ENCODE data around the gene NCOA3. TPM values are rescaled to one million over a fixed set of nuclear protein-coding genes. Genes with fewer than 3 reads are reported as not detected.

The NCOA3 gene
- total RNA-seq (10 to 100 TPM; 13.0 to 56.9 (median 23.3) TPM), polyA plus RNA-seq (10 to 100 TPM; 11.9 to 36.2 (median 14.2) TPM)
- long read RNA-seq, donor 1, partial matches to known transcripts = 1 of 2 reads
- long read RNA-seq, donor 1, other reads (novel, unspliced or antisense) = 1 of 2 reads
- long read RNA-seq, donor 2, full-length matches to known transcripts = 1 of 20 reads
- long read RNA-seq, donor 2, partial matches to known transcripts = 10 of 20 reads
- long read RNA-seq, donor 2, other reads (novel, unspliced or antisense) = 9 of 20 reads

- intact Hi-C loops (cut with DNase I) = loop anchor here (5.0 kb wide), 3 partner anchors 66 to 121 kb away; no protein-coding TSS in a partner anchor
- no peaks in the 10 kb centered on the region for H3K9me3 ChIP-seq
- peak within 1 kb of the TSS; percentile 89 for H3K27ac ChIP-seq
- no peaks in the 10 kb centered on the region for H3K27me3 ChIP-seq (ENCODE audit: insufficient read depth in 3 of 3, low read length in 2 of 3)
- DNase-seq = peak; percentile 94 to 96
- TF ChIP-seq, protein P1, sequence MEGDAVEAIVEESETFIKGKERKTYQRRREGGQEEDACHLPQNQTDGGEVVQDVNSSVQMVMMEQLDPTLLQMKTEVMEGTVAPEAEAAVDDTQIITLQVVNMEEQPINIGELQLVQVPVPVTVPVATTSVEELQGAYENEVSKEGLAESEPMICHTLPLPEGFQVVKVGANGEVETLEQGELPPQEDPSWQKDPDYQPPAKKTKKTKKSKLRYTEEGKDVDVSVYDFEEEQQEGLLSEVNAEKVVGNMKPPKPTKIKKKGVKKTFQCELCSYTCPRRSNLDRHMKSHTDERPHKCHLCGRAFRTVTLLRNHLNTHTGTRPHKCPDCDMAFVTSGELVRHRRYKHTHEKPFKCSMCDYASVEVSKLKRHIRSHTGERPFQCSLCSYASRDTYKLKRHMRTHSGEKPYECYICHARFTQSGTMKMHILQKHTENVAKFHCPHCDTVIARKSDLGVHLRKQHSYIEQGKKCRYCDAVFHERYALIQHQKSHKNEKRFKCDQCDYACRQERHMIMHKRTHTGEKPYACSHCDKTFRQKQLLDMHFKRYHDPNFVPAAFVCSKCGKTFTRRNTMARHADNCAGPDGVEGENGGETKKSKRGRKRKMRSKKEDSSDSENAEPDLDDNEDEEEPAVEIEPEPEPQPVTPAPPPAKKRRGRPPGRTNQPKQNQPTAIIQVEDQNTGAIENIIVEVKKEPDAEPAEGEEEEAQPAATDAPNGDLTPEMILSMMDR (IDR thresholded peaks at IDR 0.05) = peak; percentile 56
- ATAC-seq = peak; percentile 97 to 99 (median 98)
- peak within 1 kb of the TSS; percentile 98 for H3K4me3 ChIP-seq
- 0 to 1% (median 1%) methylated on average over 64 to 74 of the region's 74 CpGs for WGBS, 3 donors
- no peaks in the 10 kb centered on the region for H3K36me3 ChIP-seq (ENCODE audit: insufficient read depth in 1 of 2, low read depth in 1 of 2)
- H3K4me1 ChIP-seq = peaks cover 30% of the 10 kb centered on the region
Observed at GRCh38 chr20:47501482-47502270, at the start of gene NCOA3. Gene NCOA3 (plus strand): TSS chr20:47501887. CDS start chr20:47622248, 120,361 bp downstream.

GRCh38 chr20:47452736-47453161, 48.9 kb upstream of the NCOA3 start:
- H3K4me1 ChIP-seq = no peaks in the 10 kb centered on the region
- WGBS, 3 donors = 88 to 94% (median 90%) methylated on average over 1 of the region's 1 CpG
- no peak for DNase-seq
- intact Hi-C loops (cut with DNase I) = no loop called here
- H3K9me3 ChIP-seq = no peaks in the 10 kb centered on the region
- ATAC-seq = no peak
- no peak overlapping the region for H3K4me3 ChIP-seq
- no peak overlapping the region for H3K27ac ChIP-seq
- peaks cover 0 to 2% (median 0%) of the 10 kb centered on the region in 3 donors for H3K27me3 ChIP-seq (ENCODE audit: insufficient read depth in 3 of 3, low read length in 2 of 3)
- TF ChIP-seq, protein P1 (IDR thresholded peaks at IDR 0.05) = no peak
- no peaks in the 10 kb centered on the region for H3K36me3 ChIP-seq (ENCODE audit: insufficient read depth in 1 of 2, low read depth in 1 of 2)

GRCh38 chr20:47453167-47453782, 48.4 kb upstream of the NCOA3 start:
- no peak for DNase-seq
- H3K27ac ChIP-seq = no peak overlapping the region

DNA sequence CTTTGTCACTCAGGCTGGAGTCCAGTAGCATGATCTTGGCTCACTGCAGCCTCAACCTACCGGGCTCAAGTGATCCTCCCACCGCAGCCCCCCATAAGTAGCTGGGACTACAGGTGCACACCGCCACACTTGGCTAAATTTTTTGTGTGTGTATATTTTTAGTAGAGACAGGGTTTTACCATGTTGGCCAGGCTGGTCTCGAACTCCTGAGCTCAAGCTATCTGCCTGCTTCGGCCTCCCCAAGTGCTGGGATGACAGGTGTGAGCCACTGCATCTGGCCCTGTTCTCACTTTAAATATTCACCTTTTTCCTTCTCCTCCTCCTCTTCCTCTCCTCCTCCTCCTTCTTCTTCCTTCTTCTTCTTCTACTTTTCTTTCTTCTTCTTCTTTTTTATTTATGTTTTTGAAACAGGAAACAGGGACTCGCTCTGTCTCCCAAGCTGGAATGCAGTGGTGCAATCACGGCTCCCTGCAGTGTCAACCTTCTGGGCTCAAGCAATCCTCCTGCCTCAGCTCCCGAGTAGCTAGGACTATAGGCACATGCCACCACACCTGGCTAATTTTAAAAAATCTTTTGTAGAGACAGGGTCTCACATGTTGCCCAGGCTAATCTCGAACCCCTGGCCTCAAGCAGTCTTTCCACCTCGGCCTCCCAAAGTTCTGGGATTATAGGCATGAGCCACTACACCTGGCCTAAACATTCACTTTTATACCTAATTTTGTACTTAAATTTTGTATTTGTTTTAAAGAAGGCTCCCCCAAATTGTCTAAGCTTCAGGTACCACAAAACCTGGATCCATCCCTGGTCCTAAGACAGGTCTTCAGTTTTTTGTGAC, 47.2 kb upstream of the NCOA3 start:
- 86 to 91% (median 90%) methylated on average over 10 of the region's 10 CpGs for WGBS, 3 donors
- Histone ChIP-seq H3K36me3 (ENCODE audit: insufficient read depth in 1 of 2, low read depth in 1 of 2) (no peaks in the 10 kb centered on the region), H3K27ac (no peak overlapping the region), H3K4me3 (no peak overlapping the region), H3K9me3 (no peaks in the 10 kb centered on the region), H3K4me1 (no peaks in the 10 kb centered on the region), H3K27me3 (ENCODE audit: insufficient read depth in 3 of 3, low read length in 2 of 3) (peaks cover 0 to 2% (median 0%) of the 10 kb centered on the region in 3 donors)
- ATAC-seq (no peak), DNase-seq (no peak)
- TF ChIP-seq, protein P1 (IDR thresholded peaks at IDR 0.05) = no peak
- intact Hi-C loops (cut with DNase I) = no loop called here

More at GRCh38 chr20:47453167-47453782, 48.4 kb upstream of the NCOA3 start:
- H3K9me3 ChIP-seq = no peaks in the 10 kb centered on the region
- H3K36me3 ChIP-seq (ENCODE audit: insufficient read depth in 1 of 2, low read depth in 1 of 2) = no peaks in the 10 kb centered on the region
- H3K4me3 ChIP-seq = no peak overlapping the region
- WGBS, 3 donors = 37 to 45% (median 40%) methylated on average over 4 of the region's 4 CpGs
- no peaks in the 10 kb centered on the region for H3K4me1 ChIP-seq
- ATAC-seq = no peak
- peaks cover 0 to 2% (median 0%) of the 10 kb centered on the region in 3 donors for H3K27me3 ChIP-seq (ENCODE audit: insufficient read depth in 3 of 3, low read length in 2 of 3)
- TF ChIP-seq, protein P1 (IDR thresholded peaks at IDR 0.05) = no peak
- intact Hi-C loops (cut with DNase I) = no loop called here

Data from psoas muscle (tissue), 8 donors.